ENCODE data around the gene A1CF.
"Not testable (repeated sequence)": the region's sequence is repeated elsewhere in the genome, so short reads cannot be mapped to it uniquely, and the experiment has no call there.

Gene A1CF

GRCh38 chr10:50917486-50917885 is 32.1 kb upstream of the A1CF start:
- no peak overlapping the region for H4K8ac ChIP-seq (ENCODE audit: low read depth, low read length)
- no peak overlapping the region for H3K4me3 ChIP-seq (ENCODE audit: low read length in 2 of 2)
- H3K9me3 ChIP-seq (replicated peaks in 1 of 2; ENCODE audit: control insufficient read depth in 2 of 2, insufficient read depth in 1 of 2, low read depth in 1 of 2, low read length in 2 of 2): no peaks in the 10 kb centered on the region
- no peaks in the 10 kb centered on the region for H3K27me3 ChIP-seq (ENCODE audit: control insufficient read depth in 3 of 3, insufficient read depth in 3 of 3, low read depth in 1 of 3, low read length in 3 of 3)
- no peak overlapping the region for H2AK5ac ChIP-seq (ENCODE audit: low read depth, low read length)
- no peak for DNase-seq (ENCODE audit: low spot score)
- H2AFZ ChIP-seq (ENCODE audit: low read length): no peak overlapping the region
- H3K14ac ChIP-seq (ENCODE audit: low read length): no peak overlapping the region
- no peak overlapping the region for H3K4me2 ChIP-seq (ENCODE audit: insufficient read depth, low read length, poor library complexity, severe bottlenecking)
- no peak overlapping the region for H3K18ac ChIP-seq (ENCODE audit: low read length)
- H2BK12ac ChIP-seq (ENCODE audit: low read length): no peak overlapping the region
- H2BK5ac ChIP-seq (ENCODE audit: low read length): no peak overlapping the region
- no peak overlapping the region for H4K91ac ChIP-seq (ENCODE audit: low read depth, low read length, poor library complexity)
- H2BK15ac ChIP-seq (ENCODE audit: low read length): no peak overlapping the region
- H3K4ac ChIP-seq (ENCODE audit: low read length): no peak overlapping the region
- H3K9ac ChIP-seq (ENCODE audit: low read depth, low read length, poor library complexity): no peak overlapping the region
- no peaks in the 10 kb centered on the region for H3K79me1 ChIP-seq (ENCODE audit: low read depth, low read length)
- no peaks in the 10 kb centered on the region for H3K4me1 ChIP-seq (ENCODE audit: control insufficient read depth in 2 of 2, insufficient read depth in 1 of 2, low read depth in 1 of 2, low read length in 2 of 2)
- H3K27ac ChIP-seq (replicated peaks; ENCODE audit: low read length): no peak overlapping the region
- H2BK120ac ChIP-seq (ENCODE audit: low read depth, low read length): no peak overlapping the region
- no peaks in the 10 kb centered on the region for H3K36me3 ChIP-seq (replicated peaks in 1 of 2; ENCODE audit: control insufficient read depth in 2 of 2, insufficient read depth in 2 of 2, low read length in 2 of 2)
- no peak overlapping the region for H3K23ac ChIP-seq (ENCODE audit: low read depth, low read length, poor library complexity)

- Histone ChIP-seq H4K91ac (ENCODE audit: low read depth, low read length, poor library complexity) (no peak overlapping the region), H2AFZ (ENCODE audit: low read length) (no peak overlapping the region), H3K27me3 (ENCODE audit: control insufficient read depth in 3 of 3, insufficient read depth in 3 of 3, low read depth in 1 of 3, low read length in 3 of 3) (no peaks in the 10 kb centered on the region), H3K79me1 (ENCODE audit: low read depth, low read length) (no peaks in the 10 kb centered on the region), H2BK12ac (ENCODE audit: low read length) (no peak overlapping the region), H2BK5ac (ENCODE audit: low read length) (no peak overlapping the region), H2AK5ac (ENCODE audit: low read depth, low read length) (no peak overlapping the region), H3K18ac (ENCODE audit: low read length) (no peak overlapping the region), H3K4ac (ENCODE audit: low read length) (no peak overlapping the region), H3K36me3 (replicated peaks in 1 of 2; ENCODE audit: control insufficient read depth in 2 of 2, insufficient read depth in 2 of 2, low read length in 2 of 2) (no peaks in the 10 kb centered on the region), H3K27ac (replicated peaks; ENCODE audit: low read length) (no peak overlapping the region), H4K8ac (ENCODE audit: low read depth, low read length) (no peak overlapping the region), H3K4me1 (ENCODE audit: control insufficient read depth in 2 of 2, insufficient read depth in 1 of 2, low read depth in 1 of 2, low read length in 2 of 2) (no peaks in the 10 kb centered on the region), H3K9me3 (replicated peaks in 1 of 2; ENCODE audit: control insufficient read depth in 2 of 2, insufficient read depth in 1 of 2, low read depth in 1 of 2, low read length in 2 of 2) (no peaks in the 10 kb centered on the region), H2BK120ac (ENCODE audit: low read depth, low read length) (no peak overlapping the region), H3K14ac (ENCODE audit: low read length) (no peak overlapping the region), H3K9ac (ENCODE audit: low read depth, low read length, poor library complexity) (no peak overlapping the region), H3K23ac (ENCODE audit: low read depth, low read length, poor library complexity) (no peak overlapping the region), H2BK15ac (ENCODE audit: low read length) (no peak overlapping the region), H3K4me2 (ENCODE audit: insufficient read depth, low read length, poor library complexity, severe bottlenecking) (no peak overlapping the region), H3K4me3 (ENCODE audit: low read length in 2 of 2) (no peak overlapping the region)
- WGBS, 2 donors (ENCODE audit: extremely low coverage in 2 of 2, insufficient read length in 2 of 2, insufficient replicate concordance in 1 of 2): no CpG with 5 or more reads among the region's 7 CpGs
- DNase-seq (ENCODE audit: low spot score): no peak
These were observed 24.0 kb upstream of the A1CF start for GRCh38 chr10:50909334-50910014.

- Histone ChIP-seq H3K14ac (ENCODE audit: low read length) (no peak overlapping the region), H3K27ac (replicated peaks; ENCODE audit: low read length) (no peak overlapping the region), H3K4me1 (ENCODE audit: control insufficient read depth in 2 of 2, insufficient read depth in 1 of 2, low read depth in 1 of 2, low read length in 2 of 2) (no peaks in the 10 kb centered on the region), H2AFZ (ENCODE audit: low read length) (no peak overlapping the region), H2BK120ac (ENCODE audit: low read depth, low read length) (no peak overlapping the region), H3K4me2 (ENCODE audit: insufficient read depth, low read length, poor library complexity, severe bottlenecking) (no peak overlapping the region), H2BK12ac (ENCODE audit: low read length) (no peak overlapping the region), H4K8ac (ENCODE audit: low read depth, low read length) (no peak overlapping the region), H3K9me3 (replicated peaks in 1 of 2; ENCODE audit: control insufficient read depth in 2 of 2, insufficient read depth in 1 of 2, low read depth in 1 of 2, low read length in 2 of 2) (no peaks in the 10 kb centered on the region), H3K4ac (ENCODE audit: low read length) (no peak overlapping the region), H3K23ac (ENCODE audit: low read depth, low read length, poor library complexity) (no peak overlapping the region), H3K9ac (ENCODE audit: low read depth, low read length, poor library complexity) (no peak overlapping the region), H3K79me1 (ENCODE audit: low read depth, low read length) (no peaks in the 10 kb centered on the region), H2BK5ac (ENCODE audit: low read length) (no peak overlapping the region), H3K27me3 (ENCODE audit: control insufficient read depth in 3 of 3, insufficient read depth in 3 of 3, low read depth in 1 of 3, low read length in 3 of 3) (no peaks in the 10 kb centered on the region), H4K91ac (ENCODE audit: low read depth, low read length, poor library complexity) (no peak overlapping the region), H2BK15ac (ENCODE audit: low read length) (no peak overlapping the region), H3K4me3 (ENCODE audit: low read length in 2 of 2) (no peak overlapping the region), H3K36me3 (replicated peaks in 1 of 2; ENCODE audit: control insufficient read depth in 2 of 2, insufficient read depth in 2 of 2, low read length in 2 of 2) (no peaks in the 10 kb centered on the region), H3K18ac (ENCODE audit: low read length) (no peak overlapping the region), H2AK5ac (ENCODE audit: low read depth, low read length) (no peak overlapping the region)
- WGBS, 2 donors (ENCODE audit: extremely low coverage in 2 of 2, insufficient read length in 2 of 2, insufficient replicate concordance in 1 of 2): 100% methylated on average over 1 of the region's 4 CpGs; no CpG with 5 or more reads in 1 of the 2 donors
- DNase-seq (ENCODE audit: low spot score): no peak
These were observed 22.9 kb upstream of the A1CF start for GRCh38 chr10:50908366-50908765.

- not testable (repeated sequence) for H3K4me2 ChIP-seq (ENCODE audit: insufficient read depth, low read length, poor library complexity, severe bottlenecking); H3K79me1 ChIP-seq (ENCODE audit: low read depth, low read length); H4K8ac ChIP-seq (ENCODE audit: low read depth, low read length); H3K14ac ChIP-seq (ENCODE audit: low read length); H3K4me1 ChIP-seq (ENCODE audit: control insufficient read depth in 2 of 2, insufficient read depth in 1 of 2, low read depth in 1 of 2, low read length in 2 of 2); H2BK120ac ChIP-seq (ENCODE audit: low read depth, low read length); H3K9ac ChIP-seq (ENCODE audit: low read depth, low read length, poor library complexity); H3K4me3 ChIP-seq (ENCODE audit: low read length in 2 of 2); H3K27me3 ChIP-seq (ENCODE audit: control insufficient read depth in 3 of 3, insufficient read depth in 3 of 3, low read depth in 1 of 3, low read length in 3 of 3); H3K18ac ChIP-seq (ENCODE audit: low read length); H3K36me3 ChIP-seq (replicated peaks in 1 of 2; ENCODE audit: control insufficient read depth in 2 of 2, insufficient read depth in 2 of 2, low read length in 2 of 2); H2BK12ac ChIP-seq (ENCODE audit: low read length); H3K27ac ChIP-seq (replicated peaks; ENCODE audit: low read length); H2AFZ ChIP-seq (ENCODE audit: low read length); DNase-seq (ENCODE audit: low spot score); H4K91ac ChIP-seq (ENCODE audit: low read depth, low read length, poor library complexity); H2BK15ac ChIP-seq (ENCODE audit: low read length); H3K9me3 ChIP-seq (replicated peaks in 1 of 2; ENCODE audit: control insufficient read depth in 2 of 2, insufficient read depth in 1 of 2, low read depth in 1 of 2, low read length in 2 of 2); H3K4ac ChIP-seq (ENCODE audit: low read length); H2BK5ac ChIP-seq (ENCODE audit: low read length); H3K23ac ChIP-seq (ENCODE audit: low read depth, low read length, poor library complexity); H2AK5ac ChIP-seq (ENCODE audit: low read depth, low read length)
- no CpG with 5 or more reads among the region's 15 CpGs for WGBS, 2 donors (ENCODE audit: extremely low coverage in 2 of 2, insufficient read length in 2 of 2, insufficient replicate concordance in 1 of 2)
These were observed 20.4 kb upstream of the A1CF start for GRCh38 chr10:50905797-50906196.

Data from neuronal stem cell (in vitro differentiated cells).